ENCODE data around the gene REXO1. TPM values are rescaled to one million over a fixed set of nuclear protein-coding genes. Genes with fewer than 3 reads are reported as not detected.

REXO1 gene
- total RNA-seq, 4 donors from 2014 or later, result 16.2 to 36.0 (median 26.1) TPM

- WGBS, result 62% methylated on average over 19 of the region's 21 CpGs
- peak overlapping the region in 3 of 4 donors; percentile 67 to 80 (median 75) for H3K27ac ChIP-seq (replicated peaks in 1 of 4)
Observed at GRCh38 chr19:1813192-1814182, 34.8 kb downstream of the REXO1 start.

GRCh38 chr19:1812426-1813191 is 35.7 kb downstream of the REXO1 start:
- no peaks in the 10 kb centered on the region for H3K27me3 ChIP-seq
- H3K9me3 ChIP-seq, result no peaks in the 10 kb centered on the region
- intact Hi-C loops (cut with DNase I), result no loop called here
- peaks cover 15 to 26% (median 24%) of the 10 kb centered on the region in 4 donors for H3K4me1 ChIP-seq
- H3K27ac ChIP-seq (replicated peaks in 1 of 4), result peak overlapping the region; percentile 67 to 81 (median 78)
- H3K36me3 ChIP-seq, result peaks cover 23 to 32% (median 31%) of the 10 kb centered on the region in 4 donors
- WGBS, result under 1% methylated on average over 31 of the region's 47 CpGs
- TF ChIP-seq, protein P1, sequence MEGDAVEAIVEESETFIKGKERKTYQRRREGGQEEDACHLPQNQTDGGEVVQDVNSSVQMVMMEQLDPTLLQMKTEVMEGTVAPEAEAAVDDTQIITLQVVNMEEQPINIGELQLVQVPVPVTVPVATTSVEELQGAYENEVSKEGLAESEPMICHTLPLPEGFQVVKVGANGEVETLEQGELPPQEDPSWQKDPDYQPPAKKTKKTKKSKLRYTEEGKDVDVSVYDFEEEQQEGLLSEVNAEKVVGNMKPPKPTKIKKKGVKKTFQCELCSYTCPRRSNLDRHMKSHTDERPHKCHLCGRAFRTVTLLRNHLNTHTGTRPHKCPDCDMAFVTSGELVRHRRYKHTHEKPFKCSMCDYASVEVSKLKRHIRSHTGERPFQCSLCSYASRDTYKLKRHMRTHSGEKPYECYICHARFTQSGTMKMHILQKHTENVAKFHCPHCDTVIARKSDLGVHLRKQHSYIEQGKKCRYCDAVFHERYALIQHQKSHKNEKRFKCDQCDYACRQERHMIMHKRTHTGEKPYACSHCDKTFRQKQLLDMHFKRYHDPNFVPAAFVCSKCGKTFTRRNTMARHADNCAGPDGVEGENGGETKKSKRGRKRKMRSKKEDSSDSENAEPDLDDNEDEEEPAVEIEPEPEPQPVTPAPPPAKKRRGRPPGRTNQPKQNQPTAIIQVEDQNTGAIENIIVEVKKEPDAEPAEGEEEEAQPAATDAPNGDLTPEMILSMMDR (IDR thresholded peaks at IDR 0.05), result peak; percentile 31 to 60 (median 57)
- TF ChIP-seq EP300 (IDR thresholded peaks at IDR 0.05), result no peak
- TF ChIP-seq POLR2AphosphoS5 (IDR thresholded peaks at IDR 0.05), result peak; percentile 27 to 73
- H3K4me3 ChIP-seq, result peak overlapping the region; percentile 55 to 59 (median 58)
- DNase-seq (ENCODE audit: extremely low spot score), result peak; percentile 98

More at GRCh38 chr19:1813192-1814182, 34.8 kb downstream of the REXO1 start:
- Histone ChIP-seq H3K4me3 (peak overlapping the region; percentile 55 to 59 (median 58)), H3K9me3 (no peaks in the 10 kb centered on the region), H3K4me1 (peaks cover 15 to 26% (median 24%) of the 10 kb centered on the region in 4 donors), H3K27me3 (no peaks in the 10 kb centered on the region), H3K36me3 (peaks cover 32 to 41% (median 39%) of the 10 kb centered on the region in 4 donors)
- TF ChIP-seq POLR2A (IDR thresholded peaks at IDR 0.05; ENCODE audit: low read depth), result no peak
- no peak for DNase-seq (ENCODE audit: extremely low spot score)
- intact Hi-C loops (cut with DNase I), result no loop called here

DNA sequence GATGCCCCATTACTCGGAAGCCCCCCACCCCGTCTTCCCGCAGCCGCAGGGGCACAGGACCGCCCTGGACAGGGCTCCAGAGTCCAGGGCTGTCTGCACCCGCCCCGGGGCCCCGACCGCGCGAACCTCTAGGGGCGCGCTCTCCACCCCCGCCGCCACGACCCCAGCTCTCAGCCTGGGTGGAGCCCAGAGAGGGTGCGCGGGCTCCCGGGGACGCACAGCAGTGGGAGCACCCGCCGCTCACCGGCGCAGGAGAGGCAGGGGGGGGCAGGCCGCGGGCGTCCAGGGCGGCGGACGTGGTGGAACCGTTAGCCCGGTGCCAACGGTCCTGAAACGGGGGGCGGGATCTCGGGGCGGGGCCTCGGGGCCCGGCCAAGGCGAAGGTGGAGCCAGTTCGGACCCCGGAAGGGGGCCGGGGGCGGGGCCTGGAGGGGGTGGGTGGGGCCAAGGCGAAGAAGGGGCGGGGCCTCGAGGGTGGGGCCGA is 36.3 kb downstream of the REXO1 start, which contains the start of gene ATP8B3:
TSS of gene ATP8B3 (minus strand) at position 335 of the 484 bp plus-strand sequence. CDS start 540 bp downstream, outside the sequence.
- peaks cover 17 to 26% (median 24%) of the 10 kb centered on the region in 4 donors for H3K36me3 ChIP-seq
- TF ChIP-seq POLR2A (IDR thresholded peaks at IDR 0.05; ENCODE audit: low read depth), result no peak
- TF ChIP-seq, protein P1 (IDR thresholded peaks at IDR 0.05), result peak in 1 of 3 experiments; percentile 18
- DNase-seq (ENCODE audit: extremely low spot score), result no peak
- peak within 1 kb of the TSS; percentile 55 to 59 (median 58) for H3K4me3 ChIP-seq
- peaks cover 15 to 26% (median 24%) of the 10 kb centered on the region in 4 donors for H3K4me1 ChIP-seq
- intact Hi-C loops (cut with DNase I), result no loop called here
- no peaks in the 10 kb centered on the region for H3K9me3 ChIP-seq
- H3K27me3 ChIP-seq, result no peaks in the 10 kb centered on the region
- H3K27ac ChIP-seq (replicated peaks in 1 of 4), result peak within 1 kb of the TSS; percentile 67 to 81 (median 78)
- WGBS, result 3% methylated on average over 16 of the region's 48 CpGs

GRCh38 chr19:1811472-1811894 is 36.8 kb downstream of the REXO1 start:
- peak overlapping the region; percentile 55 to 59 (median 58) for H3K4me3 ChIP-seq
- DNase-seq (ENCODE audit: extremely low spot score), result no peak
- H3K9me3 ChIP-seq, result no peaks in the 10 kb centered on the region
- H3K27ac ChIP-seq (replicated peaks in 1 of 4), result peak overlapping the region; percentile 67 to 81 (median 78)
- H3K4me1 ChIP-seq, result peaks cover 15 to 26% (median 24%) of the 10 kb centered on the region in 4 donors
- 14% methylated on average over 13 of the region's 13 CpGs for WGBS
- no peaks in the 10 kb centered on the region for H3K27me3 ChIP-seq
- peak in 1 of 2 donors; percentile 58 for TF ChIP-seq POLR2AphosphoS5 (IDR thresholded peaks at IDR 0.05)
- no peak for TF ChIP-seq EP300 (IDR thresholded peaks at IDR 0.05)
- H3K36me3 ChIP-seq, result peaks cover 12 to 21% (median 19%) of the 10 kb centered on the region in 4 donors
- intact Hi-C loops (cut with DNase I), result no loop called here

- intact Hi-C loops (cut with DNase I), result no loop called here
Observed at GRCh38 chr19:1810439-1811160, 37.7 kb downstream of the REXO1 start.

More at GRCh38 chr19:1810439-1811160, 37.7 kb downstream of the REXO1 start:
- 92% methylated on average over 19 of the region's 19 CpGs for WGBS
- no peak for TF ChIP-seq EP300 (IDR thresholded peaks at IDR 0.05)
- TF ChIP-seq, protein P1 (IDR thresholded peaks at IDR 0.05), result no peak
- no peak for TF ChIP-seq POLR2A (IDR thresholded peaks at IDR 0.05; ENCODE audit: low read depth)
- no peak for TF ChIP-seq POLR2AphosphoS5 (IDR thresholded peaks at IDR 0.05)
- Histone ChIP-seq H3K4me1 (peaks cover 15 to 26% (median 24%) of the 10 kb centered on the region in 4 donors), H3K9me3 (no peaks in the 10 kb centered on the region), H3K36me3 (peaks cover 3 to 12% (median 10%) of the 10 kb centered on the region in 4 donors), H3K27me3 (no peaks in the 10 kb centered on the region), H3K4me3 (no peak overlapping the region), H3K27ac (replicated peaks in 1 of 4) (peak overlapping the region; percentile 67 to 81 (median 78))
- DNase-seq (ENCODE audit: extremely low spot score), result no peak
